Cardiac muscle cell (in vitro differentiated cells and primary cell): Measurements from ENCODE around the gene DDX28. TPM values are rescaled to one million over a fixed set of nuclear protein-coding genes. Genes with fewer than 3 reads are reported as not detected.

Experiments used
- DNase-seq, 2 donors: peaks; one replicate each; pipeline versions ENCODE4 v3.0.0 to v3.0.0-alpha.2; 2010 to 2017; ENCODE audit warnings: low read depth in 1 of 2, low spot score in 1 of 2
- H3K27ac ChIP-seq: fragments of 200-600 bp; sonication (generic); 2 replicates; pipeline ENCODE4 v1.5.1; 2016
- H3K27me3 ChIP-seq: fragments of 200-600 bp; sonication (generic); 2 replicates; pipeline ENCODE4 v1.6.0; 2016; ENCODE audit warnings: control low read depth
- H3K36me3 ChIP-seq: fragments of 200-600 bp; sonication (generic); 2 replicates; pipeline ENCODE4 v1.5.1; 2016; ENCODE audit warnings: control low read depth
- H3K4me1 ChIP-seq: fragments of 200-600 bp; sonication (generic); 2 replicates; pipeline ENCODE4 v1.8.1; 2017; ENCODE audit warnings: low read depth, mild to moderate bottlenecking, mixed run types
- H3K4me3 ChIP-seq: fragments of 200-600 bp; sonication (generic); 2 replicates; pipeline ENCODE4 v1.5.1; 2016; ENCODE audit warnings: mild to moderate bottlenecking
- H3K9me3 ChIP-seq: fragments of 200-600 bp; sonication (generic); 2 replicates; pipeline ENCODE4 v1.5.1; 2017; ENCODE audit warnings: low read depth, mild to moderate bottlenecking, control low read depth
- CTCF ChIP-seq: IDR thresholded peaks from 2 replicates; pipeline ENCODE4 v1.5.1; 2012; ENCODE audit warnings: low read depth, mild to moderate bottlenecking, low read length
- polyA plus RNA-seq: library from polyadenylated mRNA; unstranded; fragments of >200 nt; fragmentation: Nextera tagmentation; extraction: Ambion mirVana; gene quantifications from 2 replicates; pipeline ENCODE4 v1.2.1, GENCODE V29; 2016
- total RNA-seq: library from RNA; depleted of rRNA; stranded (reverse); fragments of >200 nt; gene quantifications from 2 replicates; pipeline ENCODE4 v1.2.3, GENCODE V29; 2016

The DDX28 gene
- total and polyA plus RNA-seq, 2 experiments from 2014 or later: 15.3 to 20.1 TPM

- Histone ChIP-seq H3K36me3 (no peaks in the 10 kb centered on the region), H3K9me3 (no peaks in the 10 kb centered on the region), H3K4me3 (no peak overlapping the region), H3K4me1 (no peaks in the 10 kb centered on the region), H3K27ac (no peak overlapping the region), H3K27me3 (no peaks in the 10 kb centered on the region)
- TF ChIP-seq CTCF: no peak
- DNase-seq: no peak
These were observed 51.9 kb downstream of the DDX28 start for GRCh38 chr16:67971111-67971510.

Other genes with a start within 250 kb of the DDX28 start
- 7.4 and 8.0 TPM in 2 replicates for gene RANBP10, start 216.7 kb downstream of the DDX28 start, total RNA-seq
- gene RANBP10, start 216.7 kb downstream of the DDX28 start, polyA plus RNA-seq: 13.4 and 13.6 TPM in 2 replicates
- gene TSNAXIP1, start 216.3 kb downstream of the DDX28 start, total RNA-seq: 1.1 and 4.0 TPM in 2 replicates
- gene TSNAXIP1, start 216.3 kb downstream of the DDX28 start, polyA plus RNA-seq: 1.7 and 3.0 TPM in 2 replicates
- 75.3 and 80.7 TPM in 2 replicates for gene THAP11, start 180.9 kb downstream of the DDX28 start, total RNA-seq
- gene THAP11, start 180.9 kb downstream of the DDX28 start, polyA plus RNA-seq: 61.3 and 68.3 TPM in 2 replicates
- 77.6 and 213 TPM in 2 replicates for gene NUTF2, start 176.3 kb downstream of the DDX28 start, total RNA-seq
- gene NUTF2, start 176.3 kb downstream of the DDX28 start, polyA plus RNA-seq: 220 and 235 TPM in 2 replicates
- 42.1 and 61.8 TPM in 2 replicates for gene CENPT, start 175.5 kb downstream of the DDX28 start, total RNA-seq
- gene CENPT, start 175.5 kb downstream of the DDX28 start, polyA plus RNA-seq: 65.2 and 70.2 TPM in 2 replicates
- 89.6 and 95.7 TPM in 2 replicates for gene EDC4, start 150.2 kb downstream of the DDX28 start, total RNA-seq
- gene EDC4, start 150.2 kb downstream of the DDX28 start, polyA plus RNA-seq: 68.3 and 87.8 TPM in 2 replicates
- gene NRN1L, start 138.3 kb downstream of the DDX28 start, total RNA-seq: 2.2 and 4.8 TPM in 2 replicates
- 0.32 and 0.73 TPM in 2 replicates for gene NRN1L, start 138.3 kb downstream of the DDX28 start, polyA plus RNA-seq
- 31.0 and 31.6 TPM in 2 replicates for gene PSKH1, start 130.0 kb downstream of the DDX28 start, total RNA-seq
- 46.7 and 48.8 TPM in 2 replicates for gene PSKH1, start 130.0 kb downstream of the DDX28 start, polyA plus RNA-seq
- gene CTRL, start 91.4 kb downstream of the DDX28 start, total RNA-seq: 1.9 and 2.7 TPM in 2 replicates
- gene CTRL, start 91.4 kb downstream of the DDX28 start, polyA plus RNA-seq: 10.0 and 14.8 TPM in 2 replicates
- 26.7 and 35.1 TPM in 2 replicates for gene PSMB10, start 86.4 kb downstream of the DDX28 start, total RNA-seq
- 34.6 and 53.2 TPM in 2 replicates for gene PSMB10, start 86.4 kb downstream of the DDX28 start, polyA plus RNA-seq
- gene LCAT, start 79.1 kb downstream of the DDX28 start, total RNA-seq: 11.3 and 13.4 TPM in 2 replicates
- gene LCAT, start 79.1 kb downstream of the DDX28 start, polyA plus RNA-seq: 13.8 and 18.4 TPM in 2 replicates
- 35.0 and 49.2 TPM in 2 replicates for gene SLC12A4, start 54.6 kb downstream of the DDX28 start, total RNA-seq
- 36.5 and 59.4 TPM in 2 replicates for gene SLC12A4, start 54.6 kb downstream of the DDX28 start, polyA plus RNA-seq
- 0.07 TPM in 1 of 2 replicates, not detected in the other for gene DPEP3, start 42.7 kb downstream of the DDX28 start, total RNA-seq
- gene DPEP3, start 42.7 kb downstream of the DDX28 start, polyA plus RNA-seq: 0.51 TPM in 1 of 2 replicates, not detected in the other
- not detected in 2 replicates for gene DPEP2, start 23.7 kb downstream of the DDX28 start, total RNA-seq
- gene DPEP2, start 23.7 kb downstream of the DDX28 start, polyA plus RNA-seq: 0.82 TPM in 1 of 2 replicates, not detected in the other
- not detected in 2 replicates for gene DPEP2NB, start 7.3 kb downstream of the DDX28 start, total RNA-seq
- not detected in 2 replicates for gene DPEP2NB, start 7.3 kb downstream of the DDX28 start, polyA plus RNA-seq
- 18.3 and 21.3 TPM in 2 replicates for gene DUS2, start 52 bp upstream of the DDX28 start, total RNA-seq
- gene DUS2, start 52 bp upstream of the DDX28 start, polyA plus RNA-seq: 29.7 and 30.0 TPM in 2 replicates
- 21.8 and 26.2 TPM in 2 replicates for gene NFATC3, start 62.1 kb upstream of the DDX28 start, total RNA-seq
- 13.6 and 16.1 TPM in 2 replicates for gene NFATC3, start 62.1 kb upstream of the DDX28 start, polyA plus RNA-seq
- 0.60 and 2.8 TPM in 2 replicates for gene ESRP2, start 212.9 kb upstream of the DDX28 start, total RNA-seq
- gene ESRP2, start 212.9 kb upstream of the DDX28 start, polyA plus RNA-seq: 1.8 and 3.1 TPM in 2 replicates
- 18.0 and 19.8 TPM in 2 replicates for gene PLA2G15, start 222.1 kb upstream of the DDX28 start, total RNA-seq
- gene PLA2G15, start 222.1 kb upstream of the DDX28 start, polyA plus RNA-seq: 17.1 and 17.5 TPM in 2 replicates
- gene SLC7A6, start 241.3 kb upstream of the DDX28 start, total RNA-seq: 13.5 and 14.3 TPM in 2 replicates
- 11.5 and 17.1 TPM in 2 replicates for gene SLC7A6, start 241.3 kb upstream of the DDX28 start, polyA plus RNA-seq